Kidney (tissue), 14 donors: ENCODE results near the gene RGL1. TPM values are rescaled to one million over a fixed set of nuclear protein-coding genes. Genes with fewer than 3 reads are reported as not detected.
A peak's percentile ranks its signal among the peaks of the same experiment; 100 is the strongest.

ENCODE experiments used
- DNase-seq, 5 donors: peaks; one replicate each; pipeline ENCODE4 v3.0.0-alpha.2; 2013 to 2020
- FAIRE-seq: peaks from 2 replicates; lab custom pipeline; 2012; peaks lifted over from hg19 to GRCh38; lab: Jason Lieb, UNC
- H3K27ac ChIP-seq, 2 donors: one replicate each; pipeline ENCODE4 v1.7.0; 2013; ENCODE audit warnings: low read depth in 2 of 2, low read length in 2 of 2, inconsistent platforms in 1 of 2
- H3K27me3 ChIP-seq: one replicate; pipeline ENCODE4 v1.7.1; 2013; ENCODE audit warnings: low read length, inconsistent platforms; ENCODE audit not compliant: control insufficient read depth, insufficient read depth
- H3K36me3 ChIP-seq, 3 donors: one replicate each; pipeline versions ENCODE4 v1.7.0 to v1.7.1; 2013; ENCODE audit warnings: low read length in 3 of 3, control low read depth in 1 of 3, inconsistent platforms in 1 of 3; ENCODE audit not compliant: insufficient read depth in 3 of 3, control insufficient read depth in 2 of 3
- H3K4me1 ChIP-seq, 3 donors: one replicate each; pipeline versions ENCODE4 v1.7.0 to v1.7.1; 2013; ENCODE audit warnings: low read length in 3 of 3, inconsistent platforms in 1 of 3, low read depth in 1 of 3; ENCODE audit not compliant: control insufficient read depth in 2 of 3, insufficient read depth in 2 of 3
- H3K4me3 ChIP-seq, 3 donors: one replicate each; pipeline versions ENCODE4 v1.7.0 to v1.8.1; 2013; ENCODE audit warnings: low read length in 3 of 3, control low read depth in 1 of 3, inconsistent platforms in 1 of 3
- H3K9ac ChIP-seq, 3 donors: one replicate each; pipeline versions ENCODE4 v1.7.0 to v1.7.1; 2013; ENCODE audit warnings: low read length in 3 of 3, control low read depth in 1 of 3, inconsistent platforms in 1 of 3
- H3K9me3 ChIP-seq, 3 donors: one replicate each; pipeline versions ENCODE4 v1.7.0 to v1.7.1; 2013; ENCODE audit warnings: low read length in 3 of 3, control low read depth in 1 of 3, inconsistent platforms in 1 of 3; ENCODE audit not compliant: control insufficient read depth in 2 of 3, insufficient read depth in 1 of 3
- CTCF ChIP-seq: IDR thresholded peaks from 3 replicates; pipeline ENCODE4 v1.5.1; 2012; ENCODE audit warnings: mild to moderate bottlenecking, moderate library complexity, borderline replicate concordance; ENCODE audit not compliant: insufficient read depth; ENCODE audit errors: extremely low read depth
- intact Hi-C: fragments of 100-400 bp; cut with DNase I; formaldehyde crosslinking; loops from one replicate; pipeline ENCODE4 v1.11.1; 2022
- polyA plus RNA-seq: library from polyadenylated mRNA; stranded (reverse); fragments of 350-450 nt; fragmentation: Illumina TruSeq; extraction: RNeasy Lipid Tissue Mini Kit (QIAGEN cat#74804); gene quantifications from one replicate; pipeline ENCODE4 v1.2.3, GENCODE V29; 2014; ENCODE audit warnings: low read depth, low replicate concordance; ENCODE audit not compliant: insufficient read depth
- total RNA-seq: library from RNA; stranded (reverse); fragmentation: NEBNext Ultra II Directional; extraction: Animal tissue kit (Norgen Biotek cat#: 25700); gene quantifications from one replicate; pipeline ENCODE4 v1.2.1, GENCODE V29; 2021
- donor health status: control.
- donor health status: control.
- donor health status: control.
- donor health status: control.
- donor health status: control.
- donor health status: DM: yes; HTN: yes; CAD: no.
- donor health status: Normal renal cell carcinoma (clear cell type).

The RGL1 gene
- total and polyA plus RNA-seq, 2 donors from 2014 or later = 17.3 to 30.7 TPM

- H3K9me3 ChIP-seq = no peaks in the 10 kb centered on the region
- H3K27me3 ChIP-seq = no peaks in the 10 kb centered on the region
Measured at GRCh38 chr1:183859831-183860230, 54.9 kb downstream of the RGL1 start.

GRCh38 chr1:183862967-183863366 is 58.0 kb downstream of the RGL1 start:
- no peak for FAIRE-seq
- no peaks in the 10 kb centered on the region for H3K9me3 ChIP-seq
- no peak for TF ChIP-seq CTCF
- no peak overlapping the region for H3K9ac ChIP-seq
- H3K27ac ChIP-seq = no peak overlapping the region
- no peak for DNase-seq
- intact Hi-C loops = no loop called here
- H3K4me1 ChIP-seq = peaks cover 5 to 28% (median 10%) of the 10 kb centered on the region in 3 donors
- H3K27me3 ChIP-seq = no peaks in the 10 kb centered on the region
- H3K4me3 ChIP-seq = no peak overlapping the region
- H3K36me3 ChIP-seq = peaks cover 0 to 4% (median 0%) of the 10 kb centered on the region in 3 donors

More at GRCh38 chr1:183859831-183860230, 54.9 kb downstream of the RGL1 start:
- DNase-seq (peak in 1 of 5 donors; percentile 49), FAIRE-seq (no peak)
- peaks cover 5 to 31% (median 10%) of the 10 kb centered on the region in 3 donors for H3K4me1 ChIP-seq
- H3K27ac ChIP-seq = peak overlapping the region; percentile 46 to 78
- TF ChIP-seq CTCF = no peak
- H3K9ac ChIP-seq = no peak overlapping the region
- no peak overlapping the region for H3K4me3 ChIP-seq
- no peaks in the 10 kb centered on the region for H3K36me3 ChIP-seq
- intact Hi-C loops = no loop called here

- no peak overlapping the region for H3K27ac ChIP-seq
- no peak overlapping the region for H3K9ac ChIP-seq
- peaks cover 5 to 19% (median 10%) of the 10 kb centered on the region in 3 donors for H3K4me1 ChIP-seq
- FAIRE-seq = no peak
- intact Hi-C loops = no loop called here
- no peaks in the 10 kb centered on the region for H3K27me3 ChIP-seq
- no peaks in the 10 kb centered on the region for H3K9me3 ChIP-seq
- no peak overlapping the region for H3K4me3 ChIP-seq
- no peak for DNase-seq
- no peak for TF ChIP-seq CTCF
- peaks cover 0 to 4% (median 0%) of the 10 kb centered on the region in 3 donors for H3K36me3 ChIP-seq
Measured at GRCh38 chr1:183863852-183864251, 58.9 kb downstream of the RGL1 start.

GRCh38 chr1:183864611-183865010 is 59.7 kb downstream of the RGL1 start:
- no peak for DNase-seq
- intact Hi-C loops = no loop called here

More at GRCh38 chr1:183864611-183865010, 59.7 kb downstream of the RGL1 start:
- no peak overlapping the region for H3K4me3 ChIP-seq
- no peak for TF ChIP-seq CTCF
- no peak overlapping the region for H3K27ac ChIP-seq
- H3K9ac ChIP-seq = no peak overlapping the region
- no peaks in the 10 kb centered on the region for H3K9me3 ChIP-seq
- no peaks in the 10 kb centered on the region for H3K27me3 ChIP-seq
- peaks cover 0 to 4% (median 0%) of the 10 kb centered on the region in 3 donors for H3K36me3 ChIP-seq
- FAIRE-seq = no peak
- peaks cover 0 to 13% (median 10%) of the 10 kb centered on the region in 3 donors for H3K4me1 ChIP-seq
